OCI-LY7 (cell line): ENCODE measurements around the gene GSE1. TPM values are rescaled to one million over a fixed set of nuclear protein-coding genes. Genes with fewer than 3 reads are reported as not detected.

Experiments
- Bru-seq: library from RNA; stranded (reverse); fragments of 400-500 nt; gene quantifications from one replicate; lab custom pipeline; 2021; lab: Mats Ljungman, UMichigan
- BruChase-seq, 2 experiments: library from RNA; stranded (reverse); fragments of 400-500 nt; gene quantifications; one replicate each; lab custom pipeline; 2021; lab: Mats Ljungman, UMichigan
- BruUV-seq: library from RNA; stranded (reverse); fragments of 400-500 nt; replicated peaks from 2 replicates; lab custom pipeline; 2021; lab: Mats Ljungman, UMichigan
- CTCF ChIA-PET: fragments of 300-600 bp; sonication (Branson Sonifier 250); formaldehyde crosslinking; loops from one replicate; lab custom pipeline; 2022; ENCODE audit warnings: antibody characterized with exemption; ENCODE audit not compliant: unreplicated experiment; lab: Charles Lee
- POLR2A ChIA-PET: fragments of 300-600 bp; sonication (Branson Sonifier 250); formaldehyde crosslinking; loops from one replicate; lab custom pipeline; 2022; ENCODE audit warnings: antibody characterized with exemption; lab: Charles Lee
- DNase-seq: peaks from one replicate; pipeline ENCODE4 v3.0.0-alpha.2; 2015; ENCODE audit warnings: low spot score
- H2AFZ ChIP-seq: fragments of 200-600 bp; sonication (generic), shearing (Covaris generic); 2 replicates; pipeline ENCODE4 v1.6.1; 2014; ENCODE audit warnings: mild to moderate bottlenecking, antibody characterized with exemption, low read length, moderate library complexity
- H3K27ac ChIP-seq: fragments of 200-600 bp; sonication (generic); 2 replicates; pipeline ENCODE4 v1.5.1; 2014; ENCODE audit warnings: mixed run types, low read depth, mild to moderate bottlenecking, moderate library complexity, low read length, inconsistent platforms; ENCODE audit not compliant: poor library complexity, severe bottlenecking
- H3K36me3 ChIP-seq: fragments of 200-600 bp; sonication (generic); 2 replicates; pipeline ENCODE4 v1.6.1; 2014; ENCODE audit warnings: mild to moderate bottlenecking, antibody characterized with exemption, low read length, moderate library complexity, mixed read lengths; ENCODE audit not compliant: insufficient read depth
- H3K4me1 ChIP-seq: fragments of 200-600 bp; sonication (generic); 2 replicates; pipeline ENCODE4 v1.5.1; 2014; ENCODE audit warnings: mild to moderate bottlenecking, low read length; ENCODE audit not compliant: insufficient read depth, poor library complexity, severe bottlenecking
- H3K4me2 ChIP-seq: fragments of 200-600 bp; sonication (generic); 2 replicates; pipeline ENCODE4 v1.6.1; 2014; ENCODE audit warnings: mild to moderate bottlenecking, low read length
- H3K4me3 ChIP-seq: fragments of 200-600 bp; sonication (generic); 2 replicates; pipeline ENCODE4 v1.5.1; 2014; ENCODE audit warnings: mild to moderate bottlenecking, low read depth, low read length; ENCODE audit not compliant: poor library complexity, severe bottlenecking
- H3K79me2 ChIP-seq: fragments of 200-600 bp; sonication (generic); 2 replicates; pipeline ENCODE4 v1.6.1; 2016; ENCODE audit warnings: low read depth, mild to moderate bottlenecking, low read length, moderate library complexity, mixed read lengths; ENCODE audit not compliant: insufficient read depth
- H3K9me2 ChIP-seq: fragments of 200-600 bp; sonication (generic); 2 replicates; pipeline ENCODE4 v1.6.1; 2016; ENCODE audit warnings: mild to moderate bottlenecking, low read length, mixed read lengths; ENCODE audit not compliant: insufficient read depth
- H3K9me3 ChIP-seq: fragments of 200-600 bp; sonication (generic); 2 replicates; pipeline ENCODE4 v1.6.1; 2014; ENCODE audit warnings: mild to moderate bottlenecking, mixed run types, low read length, mixed read lengths
- H4K20me1 ChIP-seq: fragments of 200-600 bp; sonication (generic); 2 replicates; pipeline ENCODE4 v1.6.1; 2014; ENCODE audit warnings: mild to moderate bottlenecking, antibody characterized with exemption, low read length, moderate library complexity, mixed read lengths; ENCODE audit not compliant: insufficient read depth
- EZH2phosphoT487 ChIP-seq: fragments of 200-600 bp; sonication (generic); IDR thresholded peaks from 2 replicates; pipeline ENCODE4 v1.6.1; 2018; ENCODE audit warnings: low read depth, borderline replicate concordance, mild to moderate bottlenecking, mixed run types, antibody characterized with exemption, low read length, moderate library complexity, mixed read lengths
- intact Hi-C: fragments of 100-400 bp; cut with micrococcal nuclease; formaldehyde crosslinking; loops from one replicate; pipeline ENCODE4 v1.10.0; 2022; ENCODE audit not compliant: unreplicated experiment
- long read RNA-seq: library from polyadenylated mRNA; stranded (forward); transcript quantifications from one replicate; pipeline ENCODE4 v2.0.0, GENCODE V29; 2022
- total RNA-seq, 2 experiments: library from RNA; depleted of rRNA in 1 of 2; stranded (reverse); fragments of >200 nt in 1 of 2; shearing (Covaris generic) in 1 of 2; gene quantifications; 2 replicates each; pipeline ENCODE4 v1.2.3, GENCODE V29; 2014 to 2022
- TF ChIP-seq, protein P1 (sequence below): fragments of 200-600 bp; sonication (generic); conservative IDR thresholded peaks from 2 replicates; pipeline ENCODE4 v1.5.1; 2014; ENCODE audit warnings: mild to moderate bottlenecking, antibody characterized with exemption, low read length, moderate library complexity, mixed read lengths

Gene GSE1
- total RNA-seq (2014; rRNA removed; shearing (Covaris generic)) (30.9 and 32.4 TPM in 2 replicates), total RNA-seq (2022) (56.2 and 66.6 TPM in 2 replicates), Bru-seq, nascent RNA (percentile 54 among the genes with signal in this experiment), BruChase-seq, experiment 1, labeled RNA remaining after a 6-hour chase (percentile 59 among the genes with signal in this experiment), BruChase-seq, experiment 2, labeled RNA remaining after a 2-hour chase (percentile 62 among the genes with signal in this experiment)
- long read RNA-seq, full-length matches to known transcripts = 5 of 70 reads
- long read RNA-seq, partial matches to known transcripts = 28 of 70 reads
- long read RNA-seq, other reads (novel, unspliced or antisense) = 37 of 70 reads

GRCh38 chr16:85612801-85613603 is at the start of gene GSE1:
GSE1 (plus strand) TSS chr16:85613322; CDS start chr16:85613392, 70 bp downstream.
- Histone ChIP-seq H3K27ac (peak within 1 kb of the TSS; percentile 86), H3K4me2 (peak within 1 kb of the TSS; percentile 96), H3K4me3 (peak within 1 kb of the TSS; percentile 76), H4K20me1 (peaks cover 12% of the 10 kb centered on the region; the same call in 1 of the 2 replicates), H3K9me2 (no peaks in the 10 kb centered on the region), H3K4me1 (peaks cover 79% of the 10 kb centered on the region), H2AFZ (peak within 1 kb of the TSS; percentile 36), H3K79me2 (peaks cover 36% of the 10 kb centered on the region; the same call in 1 of the 2 replicates), H3K36me3 (peaks cover 8% of the 10 kb centered on the region; the same call in 1 of the 2 replicates), H3K9me3 (no peaks in the 10 kb centered on the region)
- intact Hi-C loops = loop anchor here (2.0 to 5.0 kb wide), 3 partner anchors 41 to 310 kb away; partner anchors contain the start of gene GINS2
- peak; percentile 94 for DNase-seq
- no TSS peak for BruUV-seq
- ChIA-PET POLR2A (interaction anchor here (0.5 kb wide), 1 partner anchor 1471 kb away, joined by 4 read pairs; no protein-coding TSS in a partner anchor), CTCF (no interaction called here)
- TF ChIP-seq EZH2phosphoT487 = no peak
- TF ChIP-seq, protein P1, sequence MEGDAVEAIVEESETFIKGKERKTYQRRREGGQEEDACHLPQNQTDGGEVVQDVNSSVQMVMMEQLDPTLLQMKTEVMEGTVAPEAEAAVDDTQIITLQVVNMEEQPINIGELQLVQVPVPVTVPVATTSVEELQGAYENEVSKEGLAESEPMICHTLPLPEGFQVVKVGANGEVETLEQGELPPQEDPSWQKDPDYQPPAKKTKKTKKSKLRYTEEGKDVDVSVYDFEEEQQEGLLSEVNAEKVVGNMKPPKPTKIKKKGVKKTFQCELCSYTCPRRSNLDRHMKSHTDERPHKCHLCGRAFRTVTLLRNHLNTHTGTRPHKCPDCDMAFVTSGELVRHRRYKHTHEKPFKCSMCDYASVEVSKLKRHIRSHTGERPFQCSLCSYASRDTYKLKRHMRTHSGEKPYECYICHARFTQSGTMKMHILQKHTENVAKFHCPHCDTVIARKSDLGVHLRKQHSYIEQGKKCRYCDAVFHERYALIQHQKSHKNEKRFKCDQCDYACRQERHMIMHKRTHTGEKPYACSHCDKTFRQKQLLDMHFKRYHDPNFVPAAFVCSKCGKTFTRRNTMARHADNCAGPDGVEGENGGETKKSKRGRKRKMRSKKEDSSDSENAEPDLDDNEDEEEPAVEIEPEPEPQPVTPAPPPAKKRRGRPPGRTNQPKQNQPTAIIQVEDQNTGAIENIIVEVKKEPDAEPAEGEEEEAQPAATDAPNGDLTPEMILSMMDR = no peak

- Histone ChIP-seq H3K79me2 (no peaks in the 10 kb centered on the region), H3K4me3 (no peak overlapping the region), H3K9me2 (no peaks in the 10 kb centered on the region), H3K36me3 (no peaks in the 10 kb centered on the region), H3K9me3 (no peaks in the 10 kb centered on the region), H3K27ac (no peak overlapping the region), H3K4me2 (no peak overlapping the region), H2AFZ (no peak overlapping the region), H3K4me1 (peaks cover 6% of the 10 kb centered on the region), H4K20me1 (peaks cover 6% of the 10 kb centered on the region; the same call in 1 of the 2 replicates)
- TF ChIP-seq, protein P1 = no peak
- no peak for TF ChIP-seq EZH2phosphoT487
- CTCF ChIA-PET = no interaction called here
- intact Hi-C loops = no loop called here
- no TSS peak for BruUV-seq
- no peak for DNase-seq
- POLR2A ChIA-PET = interaction anchor here (0.9 kb wide), 1 partner anchor 46 kb away, joined by 3 read pairs; no protein-coding TSS in a partner anchor
These were observed 49.4 kb upstream of the GSE1 start for GRCh38 chr16:85563515-85564276.
